Spleen (tissue), 7 donors: ENCODE results near the gene MED29.

ENCODE experiments used
- POLR2A ChIP-seq, 3 donors: fragments of 450-650 bp; IDR thresholded peaks; one replicate each; pipeline ENCODE4 v1.5.1; 2017; ENCODE audit warnings: antibody characterized with exemption in 3 of 3, mild to moderate bottlenecking in 1 of 3
- POLR2AphosphoS5 ChIP-seq, 3 donors: sonication (generic); formaldehyde crosslinking; IDR thresholded peaks; one replicate each; pipeline ENCODE4 v1.5.1; 2017; ENCODE audit warnings: antibody characterized with exemption in 3 of 3
- TF ChIP-seq, protein P1 (sequence below), 11 experiments: fragments of 200-600 bp in 7 of 11; fragments of 450-650 bp in 4 of 11; sonication (generic) in 4 of 11; IDR thresholded peaks in 8 of 11; conservative IDR thresholded peaks in 3 of 11; 1 replicate in 7 of 11; 2 replicates in 4 of 11; pipeline versions ENCODE4 v1.4.0 to v1.8.0; 2016 to 2021; ENCODE audit warnings: antibody characterized with exemption in 11 of 11, inconsistent platforms in 4 of 11, mild to moderate bottlenecking in 1 of 11
- donor health status: DM: no; HTN: no; CAD: no; lungs with moderate emphysema.
- donor health status: DM: no; HTN: no; CAD: no.
- donor health status: DM: no; HTN: no; CAD: no.

- TF ChIP-seq, protein P1, sequence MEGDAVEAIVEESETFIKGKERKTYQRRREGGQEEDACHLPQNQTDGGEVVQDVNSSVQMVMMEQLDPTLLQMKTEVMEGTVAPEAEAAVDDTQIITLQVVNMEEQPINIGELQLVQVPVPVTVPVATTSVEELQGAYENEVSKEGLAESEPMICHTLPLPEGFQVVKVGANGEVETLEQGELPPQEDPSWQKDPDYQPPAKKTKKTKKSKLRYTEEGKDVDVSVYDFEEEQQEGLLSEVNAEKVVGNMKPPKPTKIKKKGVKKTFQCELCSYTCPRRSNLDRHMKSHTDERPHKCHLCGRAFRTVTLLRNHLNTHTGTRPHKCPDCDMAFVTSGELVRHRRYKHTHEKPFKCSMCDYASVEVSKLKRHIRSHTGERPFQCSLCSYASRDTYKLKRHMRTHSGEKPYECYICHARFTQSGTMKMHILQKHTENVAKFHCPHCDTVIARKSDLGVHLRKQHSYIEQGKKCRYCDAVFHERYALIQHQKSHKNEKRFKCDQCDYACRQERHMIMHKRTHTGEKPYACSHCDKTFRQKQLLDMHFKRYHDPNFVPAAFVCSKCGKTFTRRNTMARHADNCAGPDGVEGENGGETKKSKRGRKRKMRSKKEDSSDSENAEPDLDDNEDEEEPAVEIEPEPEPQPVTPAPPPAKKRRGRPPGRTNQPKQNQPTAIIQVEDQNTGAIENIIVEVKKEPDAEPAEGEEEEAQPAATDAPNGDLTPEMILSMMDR (IDR thresholded peaks at IDR 0.05 in 8 of 11, conservative IDR thresholded peaks at IDR 0.05 in 3 of 11), result no peak
- TF ChIP-seq POLR2AphosphoS5 (IDR thresholded peaks at IDR 0.05) (peak; percentile 36 to 62 (median 56)), POLR2A (IDR thresholded peaks at IDR 0.05) (no peak)
Measured at GRCh38 chr19:39385629-39386411, 5.4 kb upstream of the MED29 start.
